ENCODE data around the gene C1QL4. TPM values are rescaled to one million over a fixed set of nuclear protein-coding genes. Genes with fewer than 3 reads are reported as not detected.
A peak's percentile ranks its signal among the peaks of the same experiment; 100 is the strongest.

The C1QL4 gene
- total and polyA plus RNA-seq, 8 donors: not detected

DNA sequence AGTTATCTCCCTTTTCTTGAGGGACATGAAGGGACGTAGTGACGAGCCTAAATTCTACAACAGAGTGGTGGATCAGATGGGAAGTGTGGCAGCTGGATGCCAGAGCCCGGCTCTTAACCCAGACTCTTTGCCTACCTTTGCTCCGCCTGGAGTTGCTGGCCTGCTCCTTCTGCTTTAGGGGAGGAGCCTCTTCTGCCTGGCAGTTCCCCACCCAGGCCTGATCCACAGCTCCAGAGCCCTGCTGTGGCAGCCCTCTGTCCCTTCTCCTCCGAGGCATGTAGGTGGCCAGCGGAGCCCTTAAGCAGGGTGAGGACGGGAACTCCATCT lies 44.3 kb downstream of the C1QL4 start:
- Histone ChIP-seq H3K27ac (peak overlapping the region in 2 of 5 donors; percentile 49 to 53), H3K27me3 (peaks cover 25 to 54% (median 31%) of the 10 kb centered on the region in 3 donors), H3K36me3 (no peaks in the 10 kb centered on the region), H3K9me3 (no peaks in the 10 kb centered on the region), H3K4me1 (peaks cover 26 to 49% (median 42%) of the 10 kb centered on the region in 4 donors), H3K4me3 (no peak overlapping the region)
- TF ChIP-seq POLR2A (IDR thresholded peaks at IDR 0.05) (no peak), EP300 (IDR thresholded peaks at IDR 0.05) (no peak), POLR2AphosphoS5 (IDR thresholded peaks at IDR 0.05) (no peak)
- TF ChIP-seq, protein P1, sequence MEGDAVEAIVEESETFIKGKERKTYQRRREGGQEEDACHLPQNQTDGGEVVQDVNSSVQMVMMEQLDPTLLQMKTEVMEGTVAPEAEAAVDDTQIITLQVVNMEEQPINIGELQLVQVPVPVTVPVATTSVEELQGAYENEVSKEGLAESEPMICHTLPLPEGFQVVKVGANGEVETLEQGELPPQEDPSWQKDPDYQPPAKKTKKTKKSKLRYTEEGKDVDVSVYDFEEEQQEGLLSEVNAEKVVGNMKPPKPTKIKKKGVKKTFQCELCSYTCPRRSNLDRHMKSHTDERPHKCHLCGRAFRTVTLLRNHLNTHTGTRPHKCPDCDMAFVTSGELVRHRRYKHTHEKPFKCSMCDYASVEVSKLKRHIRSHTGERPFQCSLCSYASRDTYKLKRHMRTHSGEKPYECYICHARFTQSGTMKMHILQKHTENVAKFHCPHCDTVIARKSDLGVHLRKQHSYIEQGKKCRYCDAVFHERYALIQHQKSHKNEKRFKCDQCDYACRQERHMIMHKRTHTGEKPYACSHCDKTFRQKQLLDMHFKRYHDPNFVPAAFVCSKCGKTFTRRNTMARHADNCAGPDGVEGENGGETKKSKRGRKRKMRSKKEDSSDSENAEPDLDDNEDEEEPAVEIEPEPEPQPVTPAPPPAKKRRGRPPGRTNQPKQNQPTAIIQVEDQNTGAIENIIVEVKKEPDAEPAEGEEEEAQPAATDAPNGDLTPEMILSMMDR (IDR thresholded peaks at IDR 0.05): no peak
- intact Hi-C loops (cut with DNase I; ENCODE audit: low total_unique reads): no loop called here
- peak; percentile 30 to 35 for DNase-seq
- WGBS, 5 donors: 36 to 51% (median 45%) methylated on average over 5 to 7 of the region's 7 CpGs

DNA sequence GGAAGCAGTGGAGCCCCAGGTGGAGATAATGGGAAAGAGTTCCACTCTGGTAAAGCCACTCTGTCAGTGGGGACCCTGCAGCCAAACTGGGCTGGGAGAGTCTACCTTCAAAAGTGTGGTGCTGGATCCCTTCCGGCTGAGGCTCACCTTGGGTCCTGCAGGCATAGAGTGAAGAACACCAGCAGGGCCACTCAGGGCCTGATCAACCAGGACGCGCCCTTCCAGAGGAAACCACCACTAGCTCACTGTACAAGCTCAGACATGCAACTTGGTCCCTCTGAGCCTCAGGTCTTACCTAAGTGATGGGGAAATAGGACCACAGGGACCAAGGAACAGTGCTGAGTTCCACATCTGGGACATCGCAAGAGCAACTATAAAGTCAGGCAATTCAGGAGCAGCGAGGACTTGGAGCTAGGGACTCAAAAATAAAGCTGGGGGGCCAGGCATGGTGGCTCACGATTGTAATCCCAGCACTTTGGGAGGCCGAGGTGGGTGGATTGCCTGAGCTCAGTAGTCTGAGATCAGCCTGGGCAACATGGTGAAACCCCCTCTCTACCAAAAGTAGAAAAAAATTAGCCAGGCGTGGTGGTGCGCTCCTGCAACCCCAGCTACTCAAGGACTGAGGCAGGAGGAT lies 47.9 kb downstream of the C1QL4 start:
- 79 to 92% (median 89%) methylated on average over 9 of the region's 9 CpGs for WGBS, 5 donors
- no peaks in the 10 kb centered on the region for H3K36me3 ChIP-seq
- no peak for DNase-seq

DNA sequence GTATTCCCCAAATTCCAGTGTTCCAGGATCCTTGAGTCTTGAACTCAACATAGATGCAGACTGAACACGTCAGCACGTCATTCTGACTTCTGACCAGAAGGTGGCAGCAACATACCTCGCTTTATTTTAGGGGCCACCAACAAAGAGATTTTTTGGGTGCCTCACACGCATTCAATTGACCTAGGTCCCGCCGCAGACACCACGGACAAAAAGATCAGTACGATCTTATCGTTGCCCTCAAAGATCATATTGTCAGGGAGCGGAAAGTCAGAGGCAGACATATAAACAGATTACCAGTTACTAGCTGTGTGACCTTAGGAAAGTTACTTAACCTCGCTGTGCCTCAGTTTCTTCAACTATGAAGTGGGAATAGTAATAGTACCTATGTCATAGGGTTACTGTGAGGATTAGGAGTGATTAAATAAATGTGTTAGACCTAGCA lies 48.6 kb downstream of the C1QL4 start:
- H3K27me3 ChIP-seq: peaks cover 0 to 37% (median 3%) of the 10 kb centered on the region in 3 donors
- no peaks in the 10 kb centered on the region for H3K36me3 ChIP-seq
- no peak for TF ChIP-seq POLR2A (IDR thresholded peaks at IDR 0.05)
- TF ChIP-seq, protein P1 (IDR thresholded peaks at IDR 0.05): peak in 5 of 7 experiments; percentile 56 to 87 (median 84)
- WGBS, 5 donors: 6 to 11% (median 9%) methylated on average over 11 of the region's 11 CpGs
- H3K4me1 ChIP-seq: peaks cover 6 to 11% (median 10%) of the 10 kb centered on the region in 4 donors
- no peak overlapping the region for H3K27ac ChIP-seq
- DNase-seq: peak; percentile 58 to 81
- H3K4me3 ChIP-seq: no peak overlapping the region
- intact Hi-C loops (cut with DNase I; ENCODE audit: low total_unique reads): loop anchor here (5.0 kb wide), 1 partner anchor 49 kb away; the partner anchor contains the start of gene C1QL4
- no peaks in the 10 kb centered on the region for H3K9me3 ChIP-seq

More for the DNA sequence above, 47.9 kb downstream of the C1QL4 start:
- Histone ChIP-seq H3K27me3 (peaks cover 0 to 36% (median 0%) of the 10 kb centered on the region in 3 donors), H3K4me3 (no peak overlapping the region), H3K9me3 (no peaks in the 10 kb centered on the region), H3K27ac (no peak overlapping the region), H3K4me1 (peaks cover 7 to 16% (median 15%) of the 10 kb centered on the region in 4 donors)
- intact Hi-C loops (cut with DNase I; ENCODE audit: low total_unique reads): loop anchor here (5.0 kb wide), 1 partner anchor 48 kb away; the partner anchor contains the start of gene C1QL4
- no peak for TF ChIP-seq EP300 (IDR thresholded peaks at IDR 0.05)
- TF ChIP-seq POLR2AphosphoS5 (IDR thresholded peaks at IDR 0.05): no peak
- TF ChIP-seq, protein P1 (IDR thresholded peaks at IDR 0.05): no peak
- no peak for TF ChIP-seq POLR2A (IDR thresholded peaks at IDR 0.05)

DNA sequence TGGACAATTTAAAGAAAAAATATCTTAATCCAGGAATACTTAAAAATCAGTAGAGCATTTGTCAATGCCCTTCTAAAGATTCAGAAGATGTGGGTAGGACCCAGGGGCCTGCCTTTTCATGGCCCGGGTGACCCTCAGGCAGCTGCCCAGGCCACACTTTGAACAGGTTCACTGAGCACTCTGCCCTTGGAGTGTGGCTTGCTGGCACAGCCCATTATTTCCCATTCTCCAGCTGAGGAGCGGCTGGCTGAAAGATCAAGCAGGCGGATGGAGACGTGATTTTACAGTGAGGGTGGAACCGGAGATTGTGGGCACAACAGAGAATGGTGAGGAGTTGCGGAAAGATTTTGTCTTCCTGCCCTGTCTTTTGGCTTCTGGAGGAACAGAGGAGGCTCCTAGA lies 49.1 kb downstream of the C1QL4 start:
- no peaks in the 10 kb centered on the region for H3K9me3 ChIP-seq
- H3K4me3 ChIP-seq: no peak overlapping the region
- 57 to 68% (median 66%) methylated on average over 6 of the region's 6 CpGs for WGBS, 5 donors
- no peaks in the 10 kb centered on the region for H3K36me3 ChIP-seq
- DNase-seq: no peak
- TF ChIP-seq POLR2AphosphoS5 (IDR thresholded peaks at IDR 0.05) (no peak), POLR2A (IDR thresholded peaks at IDR 0.05) (no peak), EP300 (IDR thresholded peaks at IDR 0.05) (no peak)
- TF ChIP-seq, protein P1 (IDR thresholded peaks at IDR 0.05): no peak
- H3K4me1 ChIP-seq: peaks cover under 1 to 5% (median 4%) of the 10 kb centered on the region in 4 donors
- no peak overlapping the region for H3K27ac ChIP-seq
- peaks cover 0 to 31% (median 3%) of the 10 kb centered on the region in 3 donors for H3K27me3 ChIP-seq
- intact Hi-C loops (cut with DNase I; ENCODE audit: low total_unique reads): loop anchor here (5.0 kb wide), 1 partner anchor 49 kb away; the partner anchor contains the start of gene C1QL4
